IMR-90 (cell line): ENCODE measurements around the gene EYS.

Experiments
- BHLHE40 ChIP-seq: fragments of 150-350 bp; IDR thresholded peaks from 2 replicates; pipeline ENCODE4 v1.6.1; 2016; ENCODE audit warnings: mild to moderate bottlenecking, low read depth, low read length
- CEBPB ChIP-seq: IDR thresholded peaks from 2 replicates; pipeline ENCODE4 v1.6.1; 2012; ENCODE audit warnings: low read depth, low read length, improper control_type of control experiment
- CTCF ChIP-seq: conservative IDR thresholded peaks from 2 replicates; pipeline ENCODE4 v1.5.1; 2012; ENCODE audit warnings: mild to moderate bottlenecking, low read depth, low read length, improper control_type of control experiment
- MAZ ChIP-seq: IDR thresholded peaks from 2 replicates; pipeline ENCODE4 v1.6.1; 2012; ENCODE audit warnings: low read depth, mild to moderate bottlenecking, low read length, improper control_type of control experiment, moderate library complexity, borderline replicate concordance
- POLR2A ChIP-seq: IDR thresholded peaks from 2 replicates; pipeline ENCODE4 v1.6.1; 2012; ENCODE audit warnings: mild to moderate bottlenecking, low read depth, low read length
- RAD21 ChIP-seq: IDR thresholded peaks from 2 replicates; pipeline ENCODE4 v1.6.1; 2012; ENCODE audit warnings: low read length, improper control_type of control experiment
- RCOR1 ChIP-seq: IDR thresholded peaks from 2 replicates; pipeline ENCODE4 v1.6.1; 2012; ENCODE audit warnings: mild to moderate bottlenecking, low read length, improper control_type of control experiment; ENCODE audit not compliant: insufficient replicate concordance
- RFX5 ChIP-seq: IDR thresholded peaks from 2 replicates; pipeline ENCODE4 v1.8.0; 2012; ENCODE audit warnings: low read depth, mild to moderate bottlenecking, low read length, moderate library complexity
- USF2 ChIP-seq: fragments of 150-350 bp; IDR thresholded peaks from 2 replicates; pipeline ENCODE4 v1.6.1; 2017; ENCODE audit warnings: mild to moderate bottlenecking, antibody characterized with exemption, low read length, low read depth

- TF ChIP-seq CTCF, result no peak
- no peak for TF ChIP-seq RFX5
- no peak for TF ChIP-seq CEBPB
- TF ChIP-seq RAD21, result no peak
- no peak for TF ChIP-seq RCOR1
- no peak for TF ChIP-seq POLR2A
- TF ChIP-seq USF2, result no peak
- no peak for TF ChIP-seq BHLHE40
- TF ChIP-seq MAZ, result no peak
Observed at GRCh38 chr6:64225503-64225902, 1481.5 kb downstream of the EYS start.
